K562 (cell line): ENCODE data around the gene PCSK6. TPM values are rescaled to one million over a fixed set of nuclear protein-coding genes. Genes with fewer than 3 reads are reported as not detected.
A peak's percentile ranks its signal among the peaks of the same experiment; 100 is the strongest.

Experiments
- ADNP ChIP-seq: fragments of 200-800 bp; sonication (Bioruptor generic); IDR thresholded peaks from 2 replicates; pipeline ENCODE4 v1.6.1; 2016; ENCODE audit warnings: missing genetic modification characterization, missing compliant biosample characterization
- EHMT2 ChIP-seq: fragments of 450-650 bp; IDR thresholded peaks from 2 replicates; pipeline ENCODE4 v1.6.1; 2018; ENCODE audit warnings: antibody characterized with exemption
- GATAD2B ChIP-seq: fragments of 450-650 bp; IDR thresholded peaks from 2 replicates; pipeline ENCODE4 v1.6.1; 2017; ENCODE audit warnings: mild to moderate bottlenecking, borderline replicate concordance
- ILK ChIP-seq: fragments of 450-650 bp; IDR thresholded peaks from 2 replicates; pipeline ENCODE4 v1.6.1; 2016; ENCODE audit warnings: missing genetic modification characterization, low read depth, mild to moderate bottlenecking, missing compliant biosample characterization, moderate library complexity, borderline replicate concordance
- IRF9 ChIP-seq: fragments of 450-650 bp; IDR thresholded peaks from 2 replicates; pipeline ENCODE4 v1.6.1; 2016; ENCODE audit warnings: missing biosample characterization, missing genetic modification characterization
- MAFG ChIP-seq: fragments of 450-650 bp; conservative IDR thresholded peaks from 2 replicates; pipeline ENCODE4 v1.6.1; 2016; ENCODE audit warnings: missing genetic modification characterization, missing compliant biosample characterization
- MXD1 ChIP-seq: fragments of 250-450 bp; sonication (Bioruptor Pico); IDR thresholded peaks from 2 replicates; pipeline ENCODE4 v1.8.0; 2021; ENCODE audit warnings: borderline replicate concordance, mild to moderate bottlenecking, moderate library complexity; ENCODE audit not compliant: poor library complexity, severe bottlenecking
- NCOA1 ChIP-seq: fragments of 450-650 bp; IDR thresholded peaks from 2 replicates; pipeline ENCODE4 v1.6.1; 2016; ENCODE audit warnings: low read depth
- NR0B1 ChIP-seq: fragments of 450-650 bp; IDR thresholded peaks from one replicate; pipeline ENCODE4 v1.6.1; 2018; ENCODE audit warnings: mild to moderate bottlenecking, moderate library complexity; ENCODE audit not compliant: partially characterized antibody
- PHTF2 ChIP-seq: fragments of 250-450 bp; sonication (Bioruptor Pico); IDR thresholded peaks from 2 replicates; pipeline ENCODE4 v1.5.0; 2021; ENCODE audit warnings: mild to moderate bottlenecking
- PTBP1 ChIP-seq: fragments of 200-400 bp; formaldehyde crosslinking; IDR thresholded peaks from 2 replicates; pipeline ENCODE4 v1.6.1; 2017; ENCODE audit warnings: low read depth, low read length
- PURB ChIP-seq: sonication (generic); formaldehyde crosslinking; IDR thresholded peaks from 2 replicates; pipeline ENCODE4 v1.9.0; 2021; ENCODE audit warnings: low read depth, mild to moderate bottlenecking, missing genetic modification reagents
- RBM25 ChIP-seq: fragments of 200-400 bp; formaldehyde crosslinking; IDR thresholded peaks from 2 replicates; pipeline ENCODE4 v1.6.1; 2018; ENCODE audit warnings: low read length, low read depth, moderate library complexity; ENCODE audit not compliant: severe bottlenecking
- SMARCB1 ChIP-seq: IDR thresholded peaks from 2 replicates; pipeline ENCODE4 v1.6.1; 2011; ENCODE audit warnings: improper control_type of control experiment, low read depth; ENCODE audit not compliant: insufficient read length
- TCF7 ChIP-seq: sonication (generic); IDR thresholded peaks from 2 replicates; pipeline ENCODE4 v1.6.1; 2016; ENCODE audit warnings: antibody characterized with exemption, borderline replicate concordance
- TEAD4 ChIP-seq, 2 experiments: sonication (generic) in 1 of 2; formaldehyde crosslinking in 1 of 2; IDR thresholded peaks; 2 replicates each; pipeline versions ENCODE4 v1.6.1 to v1.8.0; 2012 to 2022; ENCODE audit warnings: borderline replicate concordance in 1 of 2, inconsistent platforms in 1 of 2, low read length in 1 of 2, mild to moderate bottlenecking in 1 of 2, missing genetic modification reagents in 1 of 2
- ZBED1 ChIP-seq: IDR thresholded peaks from 2 replicates; pipeline ENCODE4 v1.6.1; 2014
- ZBTB5 ChIP-seq: fragments of 450-650 bp; IDR thresholded peaks from 2 replicates; pipeline ENCODE4 v1.6.1; 2017; ENCODE audit warnings: antibody characterized with exemption
- ZNF609 ChIP-seq: sonication (generic); formaldehyde crosslinking; IDR thresholded peaks from 2 replicates; pipeline ENCODE4 v1.8.1; 2023; ENCODE audit warnings: missing genetic modification reagents, mild to moderate bottlenecking, borderline replicate concordance
- polyA plus RNA-seq, 8 experiments: library from polyadenylated mRNA; depleted of rRNA in 4 of 8; stranded (reverse) in 5 of 8; unstranded in 3 of 8; fragments of >200 nt; fragmentation: Nextera tagmentation in 2 of 8; fragmentation: Illumina TruSeq in 1 of 8; extraction: Ambion mirVana in 2 of 8; extraction: Trizol in 1 of 8; gene quantifications; 2 replicates each; pipeline versions ENCODE4 v1.2.1 to v1.2.3, GENCODE V29; 2011 to 2014; ENCODE audit warnings: inconsistent platforms in 1 of 8, missing spikeins in 1 of 8
- total RNA-seq, 7 experiments: library from RNA; depleted of rRNA in 6 of 7; stranded (reverse); fragments of >200 nt in 6 of 7; fragmentation: Illumina TruSeq in 2 of 7; extraction: Trizol in 2 of 7; gene quantifications; 2 replicates each; pipeline versions ENCODE4 v1.2.1 to v1.2.3, GENCODE V29; 2011 to 2021; ENCODE audit warnings: low replicate concordance in 1 of 7

Gene PCSK6
- total and polyA plus RNA-seq, 9 of the 15 experiments (the other 6 are each of a cell fraction or from before 2014, with no cell fraction given), result 2.2 to 32.6 (median 14.5) TPM

- TF ChIP-seq ILK, result no peak
- no peak for TF ChIP-seq ZBED1
- TF ChIP-seq TCF7, result no peak
- TF ChIP-seq ADNP (tag), result peak; percentile 85
- no peak for TF ChIP-seq MAFG (tag)
- TF ChIP-seq MXD1, result no peak
- no peak for TF ChIP-seq PURB
- TF ChIP-seq PHTF2 (CRISPR knock-in tag), result no peak
- TF ChIP-seq PTBP1, result no peak
- no peak for TF ChIP-seq IRF9 (tag)
- peak; percentile 46 for TF ChIP-seq TEAD4 (IDR thresholded peaks at IDR 0.05; ENCODE audit: low read length)
- TF ChIP-seq TEAD4 (CRISPR knock-in tag; IDR thresholded peaks at IDR 0.05; ENCODE audit: borderline replicate concordance), result no peak
- peak; percentile 63; the same call in 1 of the 2 replicates for TF ChIP-seq EHMT2
- TF ChIP-seq NCOA1, result no peak
- TF ChIP-seq SMARCB1, result no peak
- no peak for TF ChIP-seq ZNF609 (CRISPR knock-in tag)
- TF ChIP-seq RBM25, result peak; percentile 95
- no peak for TF ChIP-seq ZBTB5
- TF ChIP-seq GATAD2B, result no peak
- TF ChIP-seq NR0B1, result no peak
These were observed 11.6 kb downstream of the PCSK6 start (continued) for GRCh38 chr15:101477851-101478362.
